Stimulated activated CD8-positive, alpha-beta memory T cell treated with anti-CD3 and anti-CD28 coated beads, Interleukin-7, amount 100 ng/mL, for 1 hour (primary cell): ENCODE data around the gene CRTAC1.
"Not testable (repeated sequence)": the region's sequence is repeated elsewhere in the genome, so short reads cannot be mapped to it uniquely, and the experiment has no call there.

Source experiments
- DNase-seq, 2 donors: peaks; one replicate each; pipeline ENCODE4 v3.0.0-alpha.2; 2020; ENCODE audit warnings: low read depth in 2 of 2

The CRTAC1 gene

GRCh38 chr10:97869091-97870042, 161.1 kb downstream of the CRTAC1 start:
- DNase-seq = peak; percentile 55 to 64

DNA sequence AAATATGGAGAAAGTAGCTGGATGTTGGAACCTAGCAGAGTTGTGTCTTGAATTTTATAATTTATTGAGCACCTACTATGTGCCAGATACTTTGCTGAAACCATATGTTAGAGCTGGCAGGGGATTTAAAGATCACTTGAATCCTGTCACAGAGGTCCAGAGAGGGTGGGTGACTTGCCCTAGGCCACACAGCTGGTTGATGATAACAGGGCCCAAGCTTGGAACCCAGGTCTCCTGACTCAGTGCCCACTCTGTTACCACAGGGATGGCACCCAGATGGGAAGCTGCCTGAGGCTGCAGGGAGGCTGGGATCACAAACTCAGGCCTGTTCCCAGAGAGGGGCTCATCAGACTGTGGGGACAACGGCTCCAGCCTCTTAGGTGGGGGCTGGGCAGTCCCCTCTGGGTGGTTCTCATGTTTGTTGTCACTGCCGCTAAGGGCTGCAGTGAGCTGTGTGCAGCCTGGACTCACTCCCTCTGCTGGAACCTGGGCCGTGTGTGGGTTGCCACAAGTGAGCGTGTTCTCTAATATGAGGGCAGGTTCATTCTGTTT, 162.2 kb downstream of the CRTAC1 start:
- DNase-seq = no peak

DNA sequence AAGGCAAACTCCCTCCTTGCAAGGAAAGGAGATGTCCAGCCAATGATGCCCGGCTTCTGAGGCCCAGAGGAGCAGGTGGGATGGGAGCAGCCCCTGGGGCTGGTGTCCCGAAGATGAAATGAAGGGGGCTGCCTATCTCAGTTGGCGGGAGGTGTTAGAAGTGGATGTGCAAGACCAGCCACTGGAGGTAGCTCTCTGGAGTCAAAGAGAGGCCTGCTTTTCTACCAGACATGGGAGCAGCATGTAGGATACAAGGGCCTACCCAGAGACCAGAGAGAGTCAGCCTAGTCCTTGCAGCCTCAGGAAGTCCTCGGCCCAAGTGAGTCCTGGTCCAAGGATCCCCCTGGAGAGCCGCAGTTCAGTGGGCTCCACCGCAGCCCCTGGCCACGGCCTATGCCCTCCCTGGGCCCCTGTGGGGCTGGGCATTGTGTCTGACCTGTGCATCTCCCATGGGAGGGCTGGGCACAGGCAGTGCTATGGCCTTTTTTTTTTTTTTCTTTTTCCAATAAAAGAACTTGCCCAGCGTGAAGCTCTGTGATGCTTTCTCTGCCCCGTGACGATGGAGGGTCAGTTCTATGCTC, 163.1 kb downstream of the CRTAC1 start:
- DNase-seq = no peak

DNA sequence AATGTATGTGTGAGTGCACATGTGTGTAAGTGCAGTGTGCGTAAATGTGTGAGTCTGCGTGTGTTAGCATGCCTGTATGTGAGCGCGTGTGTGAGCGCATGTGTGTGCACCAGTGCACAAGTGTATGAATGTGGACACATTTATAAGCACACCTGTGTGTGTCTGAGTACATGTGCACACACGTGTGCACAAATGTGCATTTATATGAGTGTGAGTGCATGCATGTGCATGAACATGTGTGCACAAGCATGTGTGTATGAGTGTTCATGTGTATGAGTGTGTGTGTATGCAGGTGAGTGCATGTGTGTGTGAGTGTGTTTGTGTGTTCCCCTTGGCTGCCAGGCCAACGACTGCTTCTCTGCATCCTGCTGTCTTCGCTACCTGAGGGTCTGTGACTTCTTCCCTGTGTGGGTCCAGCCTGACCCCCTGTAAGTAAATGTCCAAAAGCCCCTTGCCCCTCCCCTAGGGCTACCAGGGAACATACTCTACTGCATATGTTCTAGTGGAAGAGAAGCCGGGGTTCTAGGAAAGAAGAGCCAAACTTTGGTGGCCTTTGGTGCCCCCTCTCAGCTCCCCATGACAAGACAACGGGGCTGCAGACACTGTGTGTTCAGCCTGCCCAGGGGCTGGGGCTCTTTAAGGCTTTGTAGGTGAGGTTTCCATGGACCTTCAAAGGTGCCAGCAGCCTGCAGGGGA, 163.7 kb downstream of the CRTAC1 start:
- no peak for DNase-seq

- DNase-seq = no peak
Observed at GRCh38 chr10:97865488-97865887, 164.9 kb downstream of the CRTAC1 start.

GRCh38 chr10:97863808-97864207, 166.6 kb downstream of the CRTAC1 start:
- DNase-seq = no peak

DNA sequence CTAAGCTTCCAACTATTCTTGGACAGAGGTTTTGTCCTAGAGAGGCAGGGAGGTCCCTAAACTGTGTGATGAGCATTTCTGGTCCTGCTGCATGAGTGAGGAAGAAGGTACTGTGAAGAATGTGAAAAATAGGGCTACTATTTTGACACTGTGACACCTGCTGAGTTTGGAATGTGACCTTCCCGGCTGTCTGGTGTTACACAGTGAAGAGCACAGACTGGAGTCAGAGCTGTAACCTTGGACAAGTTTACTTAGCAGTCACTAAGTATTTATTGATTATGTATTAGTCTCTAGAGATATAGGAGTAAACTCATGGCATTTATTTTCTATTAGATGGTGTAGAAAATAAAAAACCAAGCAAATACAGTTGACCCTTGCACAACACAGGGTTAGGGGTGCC, 168.5 kb downstream of the CRTAC1 start:
- no peak for DNase-seq

DNA sequence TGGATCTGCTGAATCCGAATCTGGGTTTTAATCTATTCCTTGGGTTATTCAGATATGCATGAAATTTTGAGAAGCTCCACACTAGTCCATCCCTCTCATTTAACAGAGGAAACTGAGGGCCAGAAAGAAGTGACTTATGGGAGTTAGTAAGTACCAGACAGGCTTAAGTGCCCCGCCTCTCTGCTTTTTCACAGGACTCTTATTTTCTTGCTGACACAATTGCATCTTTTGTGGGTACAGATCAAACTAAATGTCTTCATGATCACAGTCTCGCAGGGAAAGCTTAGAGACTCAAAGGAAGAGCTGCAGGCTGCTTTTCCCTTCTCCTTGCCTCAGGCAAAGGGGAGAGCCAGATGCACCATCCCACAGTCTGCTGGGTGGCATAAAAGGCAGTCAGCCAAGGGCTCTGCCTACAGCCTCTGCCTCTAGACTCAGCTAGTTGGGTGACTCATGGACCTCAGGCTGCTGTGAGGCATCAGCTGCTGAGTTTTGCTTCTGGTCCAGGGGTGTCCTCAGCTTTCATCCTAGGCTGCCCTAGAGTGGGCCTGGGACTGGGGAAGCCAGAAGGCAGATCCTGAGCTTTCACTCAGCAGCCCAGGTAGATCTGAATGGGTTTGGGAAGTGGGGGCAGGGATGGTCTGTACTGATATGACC, 169.2 kb downstream of the CRTAC1 start:
- no peak for DNase-seq

- DNase-seq = no peak
Observed at GRCh38 chr10:97858001-97858439, 172.4 kb downstream of the CRTAC1 start.

DNA sequence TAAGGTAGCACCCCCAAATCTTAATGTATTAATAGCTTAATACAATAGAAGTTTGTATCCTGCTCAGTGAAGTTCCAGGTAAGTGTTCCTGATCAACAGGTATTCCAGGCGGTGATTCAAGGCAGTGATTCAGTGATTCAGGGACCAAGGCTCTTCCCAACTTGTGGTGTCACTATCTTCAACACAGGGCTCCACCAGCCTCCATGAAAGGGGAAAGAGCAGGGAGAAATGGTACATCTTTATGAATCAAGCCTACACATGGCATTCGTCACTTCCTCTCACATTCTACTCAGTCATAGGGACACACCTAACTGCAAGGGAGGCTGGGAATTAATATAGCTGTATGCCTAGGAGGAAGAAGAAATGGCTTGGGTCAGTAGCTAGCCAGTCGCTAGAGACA, 175.7 kb downstream of the CRTAC1 start:
- DNase-seq = no peak

GRCh38 chr10:97852840-97853405, 177.5 kb downstream of the CRTAC1 start:
- no peak for DNase-seq

GRCh38 chr10:97852277-97852676, 178.1 kb downstream of the CRTAC1 start:
- DNase-seq = no peak

GRCh38 chr10:97851341-97852001, 178.9 kb downstream of the CRTAC1 start:
- DNase-seq = no peak

DNA sequence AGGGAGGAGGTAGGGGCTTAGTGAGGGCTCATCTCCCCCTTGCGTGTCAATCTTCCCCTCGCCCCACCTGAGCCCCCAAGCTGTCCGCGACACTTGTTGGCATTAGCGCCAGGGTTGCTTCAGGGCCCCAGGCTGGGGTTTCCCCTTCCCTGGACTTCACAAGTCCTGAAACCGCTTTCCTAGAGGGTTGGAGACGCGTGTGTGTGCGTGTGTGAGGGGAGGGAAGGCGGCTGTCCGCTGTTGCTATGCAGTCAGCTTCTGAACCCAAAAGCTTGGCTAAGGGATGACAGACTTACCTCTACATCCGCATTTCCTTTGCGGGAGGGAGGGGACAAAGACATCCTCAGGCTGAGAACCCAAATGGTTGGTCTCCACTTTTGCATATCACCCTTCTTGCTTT, 180.0 kb downstream of the CRTAC1 start:
- DNase-seq = no peak

DNA sequence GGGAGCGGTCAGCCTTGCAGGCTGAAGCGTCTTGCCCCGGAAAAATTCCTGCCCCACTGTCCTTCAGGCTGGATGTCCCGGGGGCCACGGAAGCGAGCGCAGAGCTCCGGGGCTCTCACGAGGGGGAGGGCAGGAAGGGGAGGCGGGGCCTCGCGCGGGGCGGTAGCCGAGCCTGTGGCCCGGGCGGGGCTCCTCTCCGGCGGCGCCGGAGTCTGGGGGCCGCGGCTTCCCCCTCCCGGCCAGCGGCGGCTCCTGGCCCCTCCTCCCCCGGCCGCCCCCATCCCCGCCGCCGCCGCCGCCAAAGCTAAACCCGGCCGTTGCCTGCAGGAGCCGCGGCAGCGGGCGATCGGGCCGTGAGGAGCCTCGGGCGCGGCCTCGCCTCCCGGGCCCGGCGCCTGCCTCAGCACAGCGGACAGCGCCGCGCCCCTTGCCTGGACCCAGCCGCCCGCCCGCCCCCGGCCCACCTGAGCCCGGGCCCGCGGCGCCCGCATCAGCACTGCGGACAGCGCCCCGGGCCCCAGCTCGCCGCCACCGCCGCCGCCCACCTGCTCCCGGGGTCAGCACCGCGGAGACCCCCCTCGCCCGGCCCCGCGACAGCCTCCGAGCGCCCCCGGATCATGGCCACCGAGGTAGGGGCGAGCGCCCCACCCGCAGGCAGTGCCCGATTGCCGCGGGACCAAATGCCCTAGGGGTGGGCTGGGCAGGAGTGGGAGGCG, 180.6 kb downstream of the CRTAC1 start, which contains the start of gene GOLGA7B:
GOLGA7B (plus strand) TSS at position 157 of the 716 bp plus-strand sequence; CDS start at position 618, 461 bp downstream.
- DNase-seq = peak; percentile 37 to 40

- DNase-seq = no peak
Observed at GRCh38 chr10:97849103-97849686, 181.2 kb downstream of the CRTAC1 start.

- no peak for DNase-seq
Observed at GRCh38 chr10:97844678-97845077, 185.7 kb downstream of the CRTAC1 start.

DNA sequence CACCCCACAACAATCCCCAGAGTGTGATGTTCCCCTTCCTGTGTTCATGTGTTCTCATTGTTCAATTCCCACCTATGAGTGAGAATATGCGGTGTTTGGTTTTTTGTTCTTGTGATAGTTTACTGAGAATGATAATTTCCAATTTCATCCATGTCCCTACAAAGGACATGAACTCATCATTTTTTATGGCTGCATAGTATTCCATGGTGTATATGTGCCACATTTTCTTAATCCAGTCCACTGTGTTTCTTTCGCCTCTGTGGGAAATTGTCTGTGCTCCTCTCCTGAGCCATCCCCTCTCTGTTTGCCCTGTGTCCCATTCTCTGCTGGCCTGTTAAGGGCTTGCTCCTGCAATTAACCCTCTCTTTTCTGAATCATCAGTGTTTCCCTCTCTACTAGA, 186.4 kb downstream of the CRTAC1 start:
- not testable (repeated sequence) for DNase-seq

DNA sequence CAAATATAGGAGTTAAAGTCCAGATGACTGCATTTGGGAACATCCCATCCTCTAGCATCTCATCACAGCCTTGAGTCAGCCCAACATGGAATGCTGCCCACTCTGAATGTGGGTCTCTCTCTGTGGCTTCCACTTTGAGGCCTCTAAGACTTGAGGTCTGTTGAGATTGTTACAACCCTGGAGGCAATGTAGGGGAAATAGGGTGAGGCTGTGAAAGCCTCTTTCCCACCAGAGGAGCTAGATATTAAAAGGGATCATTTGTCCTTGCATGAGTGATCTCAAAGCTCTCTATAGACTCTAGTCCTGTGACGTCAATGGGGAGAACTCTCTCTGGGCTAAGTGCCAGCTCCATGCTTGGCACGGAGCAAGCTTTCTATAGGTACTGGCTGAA, 187.1 kb downstream of the CRTAC1 start:
- no peak for DNase-seq
